Measurements from ENCODE around the gene TTC31. TPM values are rescaled to one million over a fixed set of nuclear protein-coding genes. Genes with fewer than 3 reads are reported as not detected.
A peak's percentile ranks its signal among the peaks of the same experiment; 100 is the strongest.
"Not testable (repeated sequence)": the region's sequence is repeated elsewhere in the genome, so short reads cannot be mapped to it uniquely, and the experiment has no call there.

Gene TTC31
- total RNA-seq (2014; rRNA removed; shearing (Covaris generic)): 20.4 and 22.5 TPM in 2 replicates

- H3K36me3 ChIP-seq (replicated peaks; ENCODE audit: control insufficient read depth, insufficient read depth, low read length): peaks cover 7% of the 10 kb centered on the region
- peak; percentile 94 for DNase-seq
- H3K4me3 ChIP-seq (ENCODE audit: insufficient read depth, low read depth, low read length): peak within 1 kb of the TSS; percentile 93
- H3K27me3 ChIP-seq (ENCODE audit: control insufficient read depth, insufficient read depth, low read length): no peaks in the 10 kb centered on the region; the same call in 1 of the 2 replicates
These were observed at the start of gene TTC31, which contains the start of gene CCDC142 for GRCh38 chr2:74482801-74483674. TSS of gene TTC31 (plus strand) at chr2:74483081. CDS start at chr2:74483096, 15 bp downstream. TSS of gene CCDC142 (minus strand) at chr2:74482998. CDS start at chr2:74482837, 161 bp downstream.

- peak; percentile 67 for DNase-seq
- H3K4me3 ChIP-seq (ENCODE audit: insufficient read depth, low read depth, low read length): no peak overlapping the region
These were observed 46.6 kb upstream of the TTC31 start for GRCh38 chr2:74436111-74436805.

GRCh38 chr2:74436848-74437695 is 45.8 kb upstream of the TTC31 start:
- peak; percentile 84 for DNase-seq
- no peak overlapping the region for H3K4me3 ChIP-seq (ENCODE audit: insufficient read depth, low read depth, low read length)

More at GRCh38 chr2:74436111-74436805, 46.6 kb upstream of the TTC31 start:
- no peaks in the 10 kb centered on the region for H3K27me3 ChIP-seq (ENCODE audit: control insufficient read depth, insufficient read depth, low read length)
- peaks cover 12% of the 10 kb centered on the region for H3K36me3 ChIP-seq (replicated peaks; ENCODE audit: control insufficient read depth, insufficient read depth, low read length)

GRCh38 chr2:74438248-74438647 is 44.6 kb upstream of the TTC31 start:
- peaks cover 2% of the 10 kb centered on the region for H3K36me3 ChIP-seq (replicated peaks; ENCODE audit: control insufficient read depth, insufficient read depth, low read length)
- no peak overlapping the region for H3K4me3 ChIP-seq (ENCODE audit: insufficient read depth, low read depth, low read length)
- no peaks in the 10 kb centered on the region for H3K27me3 ChIP-seq (ENCODE audit: control insufficient read depth, insufficient read depth, low read length)
- peak; percentile 36 for DNase-seq

More at GRCh38 chr2:74436848-74437695, 45.8 kb upstream of the TTC31 start:
- Histone ChIP-seq H3K36me3 (replicated peaks; ENCODE audit: control insufficient read depth, insufficient read depth, low read length) (peaks cover 6% of the 10 kb centered on the region), H3K27me3 (ENCODE audit: control insufficient read depth, insufficient read depth, low read length) (no peaks in the 10 kb centered on the region)

DNA sequence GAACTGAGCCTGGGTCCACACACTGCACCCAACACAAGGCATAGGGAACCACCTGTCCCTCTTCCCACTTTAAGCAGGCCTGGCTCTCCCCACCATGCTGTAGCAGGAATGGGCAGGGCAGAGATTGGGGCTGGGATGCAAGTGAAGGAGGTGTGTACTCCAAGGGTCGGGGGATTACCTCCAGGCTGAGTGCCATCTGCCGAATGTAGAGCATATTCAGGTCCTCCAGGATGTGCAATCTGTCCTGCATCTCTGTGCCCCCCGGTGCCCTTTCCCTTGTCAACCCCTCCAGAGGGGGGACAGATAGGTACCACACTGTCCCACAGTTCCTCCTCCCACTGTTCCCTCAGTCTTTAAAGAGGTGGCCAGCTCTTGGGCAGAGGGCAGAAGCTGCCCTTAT is 43.5 kb upstream of the TTC31 start:
- H3K27me3 ChIP-seq (ENCODE audit: control insufficient read depth, insufficient read depth, low read length): no peaks in the 10 kb centered on the region; the same call in 1 of the 2 replicates
- H3K4me3 ChIP-seq (ENCODE audit: insufficient read depth, low read depth, low read length): no peak overlapping the region
- DNase-seq: peak; percentile 31
- peaks cover 2% of the 10 kb centered on the region for H3K36me3 ChIP-seq (replicated peaks; ENCODE audit: control insufficient read depth, insufficient read depth, low read length)

DNA sequence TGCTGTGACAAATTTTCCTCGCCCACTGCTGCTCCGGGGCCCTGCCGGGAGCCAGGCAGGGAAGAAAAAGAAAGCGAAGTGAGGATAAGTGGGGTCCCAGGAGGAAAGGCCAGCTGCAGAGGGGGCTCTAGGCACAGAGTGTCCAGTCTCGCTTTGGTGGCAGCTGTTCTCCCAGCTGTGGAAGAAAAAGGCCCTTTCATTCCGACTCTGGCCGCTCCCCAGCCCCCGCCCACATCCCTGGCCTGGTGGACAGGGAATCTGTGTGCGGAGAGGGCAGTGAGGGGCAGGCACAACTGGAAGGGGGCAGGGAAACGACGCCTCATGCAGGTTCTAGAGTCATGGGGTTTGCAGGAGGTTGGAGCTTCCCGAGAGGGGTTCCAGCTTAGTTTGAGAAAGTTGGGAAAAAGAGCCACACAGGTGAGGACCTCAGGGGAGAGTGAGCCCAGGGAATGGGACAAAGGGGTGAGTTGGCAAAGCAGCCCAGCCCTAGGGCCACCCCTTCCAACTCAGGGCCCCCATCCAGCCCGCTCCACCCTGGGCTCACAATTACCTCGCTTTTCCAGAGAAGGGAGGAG is 43.0 kb upstream of the TTC31 start:
- peak overlapping the region; percentile 98 for H3K4me3 ChIP-seq (ENCODE audit: insufficient read depth, low read depth, low read length)
- DNase-seq: peak; percentile 69
- peaks cover 2% of the 10 kb centered on the region for H3K36me3 ChIP-seq (replicated peaks; ENCODE audit: control insufficient read depth, insufficient read depth, low read length)
- H3K27me3 ChIP-seq (ENCODE audit: control insufficient read depth, insufficient read depth, low read length): no peaks in the 10 kb centered on the region; the same call in 1 of the 2 replicates

DNA sequence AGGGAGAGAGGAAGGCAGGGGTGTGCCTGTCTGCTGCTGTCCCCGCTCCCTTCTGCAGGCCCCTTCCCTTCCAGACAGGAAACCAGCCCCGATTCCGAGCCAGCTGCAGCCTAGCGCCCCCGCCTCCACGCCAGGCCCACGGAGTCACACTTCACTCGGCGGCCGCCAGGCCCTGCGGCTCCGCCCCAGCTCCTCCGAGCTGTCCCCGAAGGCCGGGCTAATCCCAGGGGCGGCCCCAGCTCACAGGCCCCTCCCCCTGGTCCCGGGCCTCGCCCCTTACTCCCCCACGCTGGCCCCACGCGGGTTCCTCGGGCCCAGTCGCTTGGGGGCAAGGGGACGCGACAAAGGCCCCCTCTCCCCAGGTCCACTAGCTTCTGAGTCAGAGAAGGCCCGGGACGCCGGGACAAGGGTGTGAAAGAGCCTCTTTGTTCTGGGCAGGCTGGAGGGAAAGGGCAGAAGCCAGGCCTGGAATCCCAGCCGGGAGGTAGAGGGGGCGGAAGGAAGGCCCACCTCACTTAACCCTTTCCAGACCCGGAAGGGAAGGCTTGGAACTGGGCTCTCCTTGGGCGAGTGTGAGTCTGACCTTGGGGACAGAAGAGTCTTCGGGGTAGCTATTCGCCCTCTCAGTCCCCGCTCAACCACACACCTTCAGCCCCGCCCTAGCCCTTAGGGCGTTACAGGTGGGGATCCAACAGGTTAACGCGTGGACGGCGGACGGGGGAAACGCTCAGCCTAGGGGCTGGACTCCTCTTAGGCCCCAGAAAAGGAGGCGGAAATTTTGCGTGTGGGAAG is 42.3 kb upstream of the TTC31 start:
- H3K36me3 ChIP-seq (replicated peaks; ENCODE audit: control insufficient read depth, insufficient read depth, low read length): peaks cover 2% of the 10 kb centered on the region

GRCh38 chr2:74441170-74441689 is 41.7 kb upstream of the TTC31 start:
- Histone ChIP-seq H3K4me3 (ENCODE audit: insufficient read depth, low read depth, low read length) (peak overlapping the region; percentile 98), H3K27me3 (ENCODE audit: control insufficient read depth, insufficient read depth, low read length) (no peaks in the 10 kb centered on the region; the same call in 1 of the 2 replicates), H3K36me3 (replicated peaks; ENCODE audit: control insufficient read depth, insufficient read depth, low read length) (peaks cover 2% of the 10 kb centered on the region)
- peak; percentile 76 for DNase-seq

More for the DNA sequence above, 42.3 kb upstream of the TTC31 start:
- Histone ChIP-seq H3K4me3 (ENCODE audit: insufficient read depth, low read depth, low read length) (peak overlapping the region; percentile 98), H3K27me3 (ENCODE audit: control insufficient read depth, insufficient read depth, low read length) (no peaks in the 10 kb centered on the region; the same call in 1 of the 2 replicates)
- peak; percentile 99 for DNase-seq

DNA sequence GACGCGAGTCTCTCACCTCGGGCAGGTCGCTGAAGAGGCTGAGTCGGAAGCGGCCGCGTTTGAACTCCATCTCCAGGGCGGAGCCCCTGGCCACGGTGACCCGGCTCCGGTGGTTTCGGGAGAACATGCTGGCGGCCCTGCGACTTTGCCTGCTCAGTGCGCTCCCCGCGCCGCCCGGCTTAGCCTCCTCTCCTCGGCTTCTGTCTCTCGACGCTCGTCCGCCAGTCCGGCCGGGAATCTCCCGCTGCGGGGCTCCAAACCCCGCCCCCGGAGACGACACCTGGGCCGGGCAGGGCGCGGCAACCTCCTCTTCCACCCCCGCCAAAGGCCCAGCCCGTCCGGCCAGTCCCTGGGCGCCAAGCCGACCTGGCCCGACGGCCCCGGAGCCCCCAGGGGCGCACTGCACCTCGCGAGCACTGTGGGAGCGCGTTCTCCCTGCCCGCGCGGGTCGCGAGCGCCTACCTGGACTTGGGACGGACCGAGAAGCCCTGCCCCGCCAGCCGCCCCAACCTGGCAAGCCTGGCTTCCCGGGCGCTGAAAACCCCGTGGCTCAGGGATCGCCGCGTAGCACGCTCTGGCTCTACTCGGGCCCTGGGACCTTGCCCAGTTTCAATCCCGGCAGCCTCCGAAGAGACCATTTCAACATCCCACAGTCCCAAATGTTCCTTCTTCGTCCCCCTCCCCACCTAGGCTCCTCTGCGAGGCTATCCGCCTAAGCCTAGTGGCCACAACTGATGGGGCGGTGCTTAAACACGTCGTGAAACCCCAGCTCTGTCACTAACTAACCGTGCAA is 41.0 kb upstream of the TTC31 start, which contains the start of gene RTKN:
Gene RTKN, minus strand, starts transcription at position 248 of the 793 bp plus-strand sequence. Its CDS starts 121 bp downstream, at position 127.
- H3K27me3 ChIP-seq (ENCODE audit: control insufficient read depth, insufficient read depth, low read length): no peaks in the 10 kb centered on the region; the same call in 1 of the 2 replicates
- H3K36me3 ChIP-seq (replicated peaks; ENCODE audit: control insufficient read depth, insufficient read depth, low read length): peaks cover 2% of the 10 kb centered on the region
- peak; percentile 97 for DNase-seq
- H3K4me3 ChIP-seq (ENCODE audit: insufficient read depth, low read depth, low read length): peak within 1 kb of the TSS; percentile 98

DNA sequence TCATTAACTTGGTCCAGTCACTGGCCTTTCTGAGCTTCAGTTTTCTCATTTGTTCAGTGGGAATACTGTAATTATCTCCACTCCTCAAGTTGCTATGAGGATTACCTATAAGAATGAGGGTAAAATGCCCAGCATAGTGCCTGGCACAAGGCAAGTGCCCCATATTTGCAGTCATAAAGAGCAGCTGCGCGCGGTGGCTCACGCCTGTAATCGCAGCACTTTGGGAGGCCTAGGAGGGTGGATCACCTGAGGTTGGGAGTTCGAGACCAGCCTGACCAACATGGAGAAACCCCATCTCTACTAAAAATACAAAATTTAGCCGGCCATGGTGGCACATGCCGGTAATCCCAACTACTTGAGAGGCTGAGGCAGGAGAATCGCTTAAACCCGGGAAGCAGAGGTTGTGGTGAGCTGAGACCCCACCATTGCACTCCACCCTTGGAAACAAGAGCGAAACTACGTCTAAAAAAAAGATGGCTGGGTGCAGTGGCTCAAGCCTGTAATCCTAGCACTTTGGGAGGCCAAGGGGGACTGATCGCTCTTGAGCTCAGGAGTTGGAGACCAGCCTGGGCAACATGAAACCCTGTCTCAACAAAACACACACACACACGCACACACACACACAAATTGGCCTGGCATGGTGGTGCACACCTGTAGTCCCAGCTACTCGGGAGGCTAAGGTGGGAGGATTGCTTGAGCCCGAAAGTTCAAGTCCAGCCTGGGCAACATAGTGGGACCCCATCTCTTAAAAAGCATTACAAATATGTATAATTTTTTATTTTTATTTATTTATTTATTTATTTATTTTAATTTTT is 40.2 kb upstream of the TTC31 start:
- H3K27me3 ChIP-seq (ENCODE audit: control insufficient read depth, insufficient read depth, low read length); H3K36me3 ChIP-seq (replicated peaks; ENCODE audit: control insufficient read depth, insufficient read depth, low read length); DNase-seq: not testable (repeated sequence)
- H3K4me3 ChIP-seq (ENCODE audit: insufficient read depth, low read depth, low read length): peak overlapping the region; percentile 98

GRCh38 chr2:74444498-74445318 is 38.2 kb upstream of the TTC31 start:
- Histone ChIP-seq H3K4me3 (ENCODE audit: insufficient read depth, low read depth, low read length) (no peak overlapping the region), H3K36me3 (replicated peaks; ENCODE audit: control insufficient read depth, insufficient read depth, low read length) (no peaks in the 10 kb centered on the region), H3K27me3 (ENCODE audit: control insufficient read depth, insufficient read depth, low read length) (no peaks in the 10 kb centered on the region; the same call in 1 of the 2 replicates)
- DNase-seq: no peak

Measured in H7 (cell line).